ENCODE measurements around the gene METTL3. TPM values are rescaled to one million over a fixed set of nuclear protein-coding genes. Genes with fewer than 3 reads are reported as not detected.
A peak's percentile ranks its signal among the peaks of the same experiment; 100 is the strongest.

Gene METTL3
- total and polyA plus RNA-seq, 2 of the 8 experiments (the other 6 are each of a cell fraction or from before 2014, with no cell fraction given), result 103 to 144 TPM

GRCh38 chr14:21498540-21499526, 12.3 kb downstream of the METTL3 start:
- Histone ChIP-seq H3K4me1 (replicated peaks in 1 of 4; ENCODE audit: control insufficient read depth in 3 of 4, insufficient read depth in 4 of 4, low read length in 3 of 4) (peaks cover 0 to 2% (median 1%) of the 10 kb centered on the region in 4 experiments; a peak in 2 of 7 replicates), H2AFZ (ENCODE audit: low read length) (no peak overlapping the region), H3K23me2 (ENCODE audit: low read depth, low read length) (no peaks in the 10 kb centered on the region), H2BK20ac (ENCODE audit: low read length) (no peak overlapping the region), H3K4me3 (ENCODE audit: extremely low read depth in 1 of 4, insufficient read depth in 2 of 4, low read depth in 3 of 4, low read length in 4 of 4) (no peak overlapping the region), H2AK5ac (ENCODE audit: low read depth, low read length) (no peak overlapping the region), H2BK120ac (replicated peaks; ENCODE audit: low read depth, low read length) (no peak overlapping the region), H3K23ac (ENCODE audit: insufficient read length) (no peak overlapping the region), H4K8ac (ENCODE audit: extremely low read depth, insufficient read depth, low read length) (no peak overlapping the region), H2BK12ac (ENCODE audit: low read depth, low read length) (no peak overlapping the region), H4K5ac (ENCODE audit: insufficient read length, low read depth, low read length) (no peak overlapping the region), H3K4me2 (ENCODE audit: insufficient read depth in 1 of 2, low read depth in 2 of 2, low read length in 2 of 2) (no peak overlapping the region), H3K27me3 (replicated peaks in 1 of 4; ENCODE audit: control insufficient read depth in 3 of 4, extremely low read depth in 1 of 4, insufficient read depth in 3 of 4, low read length in 3 of 4) (no peaks in the 10 kb centered on the region), H2BK15ac (ENCODE audit: low read length) (no peak overlapping the region), H3K18ac (ENCODE audit: extremely low read depth, low read length) (no peak overlapping the region), H4K91ac (replicated peaks; ENCODE audit: insufficient read length, low read length) (no peak overlapping the region), H3K9me3 (ENCODE audit: insufficient read depth in 2 of 2, low read depth in 1 of 2, low read length in 1 of 2) (no peaks in the 10 kb centered on the region), H3K14ac (ENCODE audit: insufficient read length) (no peak overlapping the region), H2BK5ac (ENCODE audit: low read depth, low read length) (no peak overlapping the region), H3K56ac (replicated peaks; ENCODE audit: insufficient read length, low read depth, low read length) (no peak overlapping the region), H4K20me1 (replicated peaks in 1 of 2; ENCODE audit: control insufficient read depth in 1 of 2, insufficient read depth in 2 of 2, low read length in 2 of 2) (peaks cover 0 to 6% of the 10 kb centered on the region in 2 experiments), H3K79me2 (ENCODE audit: control insufficient read depth in 1 of 2, insufficient read depth in 2 of 2, low read length in 2 of 2) (peaks cover 0 to 11% of the 10 kb centered on the region in 2 experiments; a peak in 2 of 4 replicates), H3K27ac (ENCODE audit: low read depth, low read length) (peak overlapping the region; percentile 55; the same call in 1 of the 2 replicates), H3K36me3 (ENCODE audit: control insufficient read depth in 2 of 4, insufficient read depth in 4 of 4, low read length in 3 of 4) (peaks cover 40 to 93% (median 76%) of the 10 kb centered on the region in 4 experiments), H3K4ac (replicated peaks; ENCODE audit: insufficient read length, low read depth, low read length) (no peak overlapping the region), H3K9ac (replicated peaks in 1 of 4; ENCODE audit: extremely low read depth in 1 of 4, low read depth in 3 of 4, low read length in 3 of 4) (no peak overlapping the region), H3K79me1 (ENCODE audit: low read depth, low read length) (no peaks in the 10 kb centered on the region)
- WGBS, 2 experiments (ENCODE audit: extremely low coverage in 1 of 2, insufficient coverage in 1 of 2, insufficient read length in 1 of 2, insufficient replicate concordance in 2 of 2, low coverage in 1 of 2, low lambda C conversion rate in 2 of 2, missing lambda C conversion rate in 1 of 2), result 81% methylated on average over 5 of the region's 5 CpGs; no CpG with 5 or more reads in 1 of the 2 experiments
- TF ChIP-seq CTCF (IDR thresholded peaks at IDR 0.05; ENCODE audit: control extremely low read depth in 1 of 3, insufficient read depth in 1 of 3, low read depth in 1 of 3, low read length in 3 of 3) (peak in 2 of 3 experiments; percentile 51 to 56; a peak in 3 of 4 replicates), RAD21 (IDR thresholded peaks at IDR 0.05 in 1 of 2, conservative IDR thresholded peaks at IDR 0.05 in 1 of 2; ENCODE audit: low read depth in 2 of 2, low read length in 2 of 2) (peak; percentile 77 to 81), CBX5 (IDR thresholded peaks at IDR 0.05; ENCODE audit: low read depth, low read length) (no peak), SRF (IDR thresholded peaks at IDR 0.05; ENCODE audit: low read depth, low read length) (no peak), ATF2 (IDR thresholded peaks at IDR 0.05; ENCODE audit: low read length) (0 out of 2 replicates have a peak, but pooled peaks have one; percentile 55)
- DNase-seq (ENCODE audit: low read depth in 1 of 2, low spot score in 2 of 2), result peak in 1 of 2 experiments; percentile 43
- peak; percentile 77 for FAIRE-seq
- ChIA-PET POLR2A (ENCODE audit: partially characterized antibody) (interaction anchor here (0.8 to 5.9 kb wide), 20 partner anchors 9 to 129 kb away, joined by 3 to 61 read pairs (median 5); partner anchors contain the start of genes METTL3, RAB2B, SALL2 and TOX4), CTCF (ENCODE audit: partially characterized antibody) (interaction anchor here (1.0 to 5.4 kb wide), 37 partner anchors 9 to 415 kb away, joined by 3 to 64 read pairs (median 6); partner anchors contain the start of genes CHD8, METTL3, OR10G3 and SALL2)
